Retina (tissue), 1 donor: ENCODE measurements around the gene TMC1.

Source experiments
- DNase-seq: peaks from one replicate; pipeline ENCODE4 v3.0.0-alpha.2; 2016

The TMC1 gene

GRCh38 chr9:72685911-72686310, 164.5 kb downstream of the TMC1 start:
- DNase-seq: no peak

GRCh38 chr9:72687331-72687730, 165.9 kb downstream of the TMC1 start:
- DNase-seq: peak; percentile 39

GRCh38 chr9:72691671-72692070, 170.3 kb downstream of the TMC1 start:
- DNase-seq: no peak

GRCh38 chr9:72695365-72695764, 174.0 kb downstream of the TMC1 start:
- DNase-seq: no peak

GRCh38 chr9:72696511-72696910, 175.1 kb downstream of the TMC1 start:
- no peak for DNase-seq

- no peak for DNase-seq
Measured at GRCh38 chr9:72701510-72701909, 180.1 kb downstream of the TMC1 start.

GRCh38 chr9:72703574-72703973, 182.2 kb downstream of the TMC1 start:
- no peak for DNase-seq

GRCh38 chr9:72704688-72705375, 183.4 kb downstream of the TMC1 start:
- no peak for DNase-seq

- no peak for DNase-seq
Measured at GRCh38 chr9:72718503-72718902, 197.1 kb downstream of the TMC1 start.

GRCh38 chr9:72721067-72721466, 199.7 kb downstream of the TMC1 start:
- no peak for DNase-seq

GRCh38 chr9:72726947-72727346, 205.5 kb downstream of the TMC1 start:
- DNase-seq: no peak

- DNase-seq: no peak
Measured at GRCh38 chr9:72728031-72728770, 206.8 kb downstream of the TMC1 start.

- no peak for DNase-seq
Measured at GRCh38 chr9:72733895-72734294, 212.5 kb downstream of the TMC1 start.

GRCh38 chr9:72734631-72735030, 213.2 kb downstream of the TMC1 start:
- DNase-seq: no peak

- no peak for DNase-seq
Measured at GRCh38 chr9:72743836-72744235, 222.4 kb downstream of the TMC1 start.

GRCh38 chr9:72749276-72749675, 227.9 kb downstream of the TMC1 start:
- DNase-seq: no peak

- no peak for DNase-seq
Measured at GRCh38 chr9:72751541-72751940, 230.1 kb downstream of the TMC1 start.

GRCh38 chr9:72753266-72753893, 232.0 kb downstream of the TMC1 start:
- no peak for DNase-seq

GRCh38 chr9:72755836-72756235, 234.4 kb downstream of the TMC1 start:
- DNase-seq: no peak

GRCh38 chr9:72758944-72759343, 237.5 kb downstream of the TMC1 start:
- no peak for DNase-seq

- DNase-seq: no peak
Measured at GRCh38 chr9:72763022-72763421, 241.6 kb downstream of the TMC1 start.

- DNase-seq: no peak
Measured at GRCh38 chr9:72769546-72769945, 248.1 kb downstream of the TMC1 start.

- no peak for DNase-seq
Measured at GRCh38 chr9:72772661-72773060, 251.3 kb downstream of the TMC1 start.

GRCh38 chr9:72773570-72773969, 252.2 kb downstream of the TMC1 start:
- DNase-seq: no peak
